Middle frontal gyrus (tissue), 1 donor: ENCODE results near the gene TOP2B.

Experiments used
- DNase-seq: peaks from one replicate; pipeline ENCODE4 v3.0.0-alpha.2; 2015; ENCODE audit warnings: low spot score; ENCODE audit errors: extremely low spot score

TOP2B gene

GRCh38 chr3:25620493-25620892, 44.2 kb downstream of the TOP2B start:
- no peak for DNase-seq

- DNase-seq, result no peak
Observed at GRCh38 chr3:25619382-25619781, 45.3 kb downstream of the TOP2B start.

GRCh38 chr3:25618028-25618427, 46.7 kb downstream of the TOP2B start:
- DNase-seq, result no peak

- DNase-seq, result no peak
Observed at GRCh38 chr3:25611193-25611592, 53.5 kb downstream of the TOP2B start.

GRCh38 chr3:25610779-25611178, 53.9 kb downstream of the TOP2B start:
- no peak for DNase-seq

- DNase-seq, result no peak
Observed at GRCh38 chr3:25610167-25610566, 54.5 kb downstream of the TOP2B start.

- DNase-seq, result no peak
Observed at GRCh38 chr3:25604107-25604805, 60.5 kb downstream of the TOP2B start.

- no peak for DNase-seq
Observed at GRCh38 chr3:25603703-25604102, 61.0 kb downstream of the TOP2B start.

- DNase-seq, result no peak
Observed at GRCh38 chr3:25597535-25598101, 67.1 kb downstream of the TOP2B start.

GRCh38 chr3:25594007-25594502, 70.7 kb downstream of the TOP2B start:
- no peak for DNase-seq

GRCh38 chr3:25593001-25593400, 71.7 kb downstream of the TOP2B start:
- DNase-seq, result no peak

GRCh38 chr3:25592510-25592968, 72.2 kb downstream of the TOP2B start:
- DNase-seq, result no peak

GRCh38 chr3:25589783-25590258, 74.9 kb downstream of the TOP2B start:
- no peak for DNase-seq

- DNase-seq, result no peak
Observed at GRCh38 chr3:25589104-25589782, 75.5 kb downstream of the TOP2B start.

- no peak for DNase-seq
Observed at GRCh38 chr3:25588441-25589103, 76.1 kb downstream of the TOP2B start.

GRCh38 chr3:25587975-25588374, 76.7 kb downstream of the TOP2B start:
- no peak for DNase-seq

GRCh38 chr3:25587526-25587925, 77.2 kb downstream of the TOP2B start:
- DNase-seq, result no peak

GRCh38 chr3:25587094-25587493, 77.6 kb downstream of the TOP2B start:
- DNase-seq, result no peak

- no peak for DNase-seq
Observed at GRCh38 chr3:25586553-25586952, 78.2 kb downstream of the TOP2B start.

- no peak for DNase-seq
Observed at GRCh38 chr3:25586167-25586505, 78.6 kb downstream of the TOP2B start.

GRCh38 chr3:25585361-25586166, 79.1 kb downstream of the TOP2B start:
- no peak for DNase-seq
